H1 (cell line): Measurements from ENCODE around the gene UBE2D4. TPM values are rescaled to one million over a fixed set of nuclear protein-coding genes. Genes with fewer than 3 reads are reported as not detected.
"Not testable (repeated sequence)": the region's sequence is repeated elsewhere in the genome, so short reads cannot be mapped to it uniquely, and the experiment has no call there.

Source experiments
- CTCF ChIA-PET: fragments of 300-600 bp; sonication (Branson Sonifier 250); formaldehyde crosslinking; loops from one replicate; lab custom pipeline; 2021; ENCODE audit not compliant: partially characterized antibody; lab: Charles Lee
- POLR2A ChIA-PET: fragments of 300-600 bp; sonication (Branson Sonifier 250); formaldehyde crosslinking; loops from one replicate; lab custom pipeline; 2021; ENCODE audit warnings: inconsistent platforms; ENCODE audit not compliant: partially characterized antibody; lab: Charles Lee
- DNase-seq, 2 experiments: peaks; one replicate each; pipeline versions ENCODE4 v3.0.0 to v3.0.0-alpha.2; 2010 to 2022; ENCODE audit warnings: low spot score in 2 of 2, low read depth in 1 of 2, mixed read lengths in 1 of 2
- FAIRE-seq: peaks from 2 replicates; lab custom pipeline; 2011; peaks lifted over from hg19 to GRCh38; lab: Jason Lieb, UNC
- H2AFZ ChIP-seq: 2 replicates; pipeline ENCODE4 v1.8.1; 2012; ENCODE audit warnings: low read length, inconsistent platforms
- H2AK5ac ChIP-seq: 2 replicates; pipeline ENCODE4 v1.6.1; 2013; ENCODE audit warnings: low read depth, low read length
- H2BK120ac ChIP-seq: replicated peaks from 2 replicates; pipeline ENCODE3; 2013; ENCODE audit warnings: low read depth, low read length, inconsistent platforms
- H2BK12ac ChIP-seq: 2 replicates; pipeline ENCODE4 v1.6.1; 2013; ENCODE audit warnings: low read depth, low read length
- H2BK15ac ChIP-seq: 2 replicates; pipeline ENCODE4 v1.6.1; 2013; ENCODE audit warnings: low read length
- H2BK20ac ChIP-seq: 2 replicates; pipeline ENCODE4 v1.6.1; 2013; ENCODE audit warnings: low read length
- H2BK5ac ChIP-seq: 2 replicates; pipeline ENCODE4 v1.6.1; 2013; ENCODE audit warnings: low read depth, low read length
- H3K14ac ChIP-seq: 2 replicates; pipeline ENCODE4 v1.6.1; 2013; ENCODE audit warnings: inconsistent platforms; ENCODE audit not compliant: insufficient read length
- H3K18ac ChIP-seq: 2 replicates; pipeline ENCODE4 v1.6.1; 2013; ENCODE audit warnings: low read length; ENCODE audit errors: extremely low read depth
- H3K23ac ChIP-seq: 2 replicates; pipeline ENCODE4 v1.6.1; 2013; ENCODE audit warnings: inconsistent platforms; ENCODE audit not compliant: insufficient read length
- H3K23me2 ChIP-seq: 2 replicates; pipeline ENCODE4 v1.6.1; 2013; ENCODE audit warnings: low read depth, low read length
- H3K27ac ChIP-seq: 2 replicates; pipeline ENCODE4 v1.6.1; 2011; ENCODE audit warnings: low read depth, low read length, inconsistent platforms
- H3K27me3 ChIP-seq, 4 experiments: replicated peaks in 1 of 4; 1 replicate in 1 of 4; 2 replicates in 3 of 4; pipeline versions ENCODE4 v1.6.1 to v1.8.1; 2011 to 2013; ENCODE audit warnings: low read length in 3 of 4, mild to moderate bottlenecking in 3 of 4, inconsistent platforms in 2 of 4, mixed read lengths in 2 of 4, moderate library complexity in 1 of 4; ENCODE audit not compliant: control insufficient read depth in 3 of 4, insufficient read depth in 3 of 4; ENCODE audit errors: extremely low read depth in 1 of 4
- H3K36me3 ChIP-seq, 4 experiments: 2 replicates each; pipeline versions ENCODE4 v1.6.1 to v1.8.1; 2011 to 2013; ENCODE audit warnings: mild to moderate bottlenecking in 4 of 4, low read length in 3 of 4, moderate library complexity in 2 of 4, control low read depth in 1 of 4, inconsistent platforms in 1 of 4; ENCODE audit not compliant: insufficient read depth in 4 of 4, control insufficient read depth in 2 of 4
- H3K4ac ChIP-seq: replicated peaks from 2 replicates; pipeline ENCODE3; 2013; ENCODE audit warnings: low read length, low read depth, mixed read lengths, inconsistent platforms; ENCODE audit not compliant: insufficient read length
- H3K4me1 ChIP-seq, 4 experiments: replicated peaks in 1 of 4; 1 replicate in 1 of 4; 2 replicates in 3 of 4; pipeline versions ENCODE4 v1.6.1 to v1.8.1; 2011 to 2013; ENCODE audit warnings: low read length in 3 of 4, inconsistent platforms in 2 of 4, mixed read lengths in 1 of 4; ENCODE audit not compliant: insufficient read depth in 4 of 4, control insufficient read depth in 3 of 4
- H3K4me2 ChIP-seq, 2 experiments: 2 replicates each; pipeline versions ENCODE4 v1.6.1 to v1.8.1; 2011 to 2013; ENCODE audit warnings: low read depth in 2 of 2, low read length in 2 of 2, control low read depth in 1 of 2, inconsistent platforms in 1 of 2, mild to moderate bottlenecking in 1 of 2; ENCODE audit not compliant: insufficient read depth in 1 of 2
- H3K4me3 ChIP-seq, 4 experiments: fragments of 200-600, 300-600 bp in 1 of 4; sonication (generic), shearing (Covaris generic), sonication (Bioruptor Twin) in 1 of 4; 2 replicates each; pipeline versions ENCODE4 v1.5.1 to v1.8.1; 2011 to 2016; ENCODE audit warnings: low read length in 4 of 4, low read depth in 3 of 4, control low read depth in 2 of 4, inconsistent platforms in 2 of 4, mild to moderate bottlenecking in 2 of 4, mixed read lengths in 1 of 4, moderate library complexity in 1 of 4; ENCODE audit not compliant: insufficient read depth in 2 of 4; ENCODE audit errors: extremely low read depth in 1 of 4
- H3K56ac ChIP-seq: replicated peaks from 2 replicates; pipeline ENCODE3; 2013; ENCODE audit warnings: low read depth, mild to moderate bottlenecking, mixed read lengths, low read length, inconsistent platforms; ENCODE audit not compliant: insufficient read length
- H3K79me1 ChIP-seq: 2 replicates; pipeline ENCODE4 v1.6.1; 2013; ENCODE audit warnings: low read depth, low read length, control low read depth
- H3K79me2 ChIP-seq, 2 experiments: 2 replicates each; pipeline versions ENCODE4 v1.6.1 to v1.8.1; 2012 to 2013; ENCODE audit warnings: low read length in 2 of 2, mild to moderate bottlenecking in 2 of 2, inconsistent platforms in 1 of 2; ENCODE audit not compliant: insufficient read depth in 2 of 2, control insufficient read depth in 1 of 2
- H3K9ac ChIP-seq, 4 experiments: replicated peaks in 1 of 4; 1 replicate in 1 of 4; 2 replicates in 3 of 4; pipeline versions ENCODE4 v1.6.1 to v1.8.1; 2011 to 2013; ENCODE audit warnings: low read depth in 3 of 4, low read length in 3 of 4, control low read depth in 2 of 4, mild to moderate bottlenecking in 2 of 4, moderate library complexity in 2 of 4, inconsistent platforms in 1 of 4; ENCODE audit errors: extremely low read depth in 1 of 4
- H3K9me3 ChIP-seq, 2 experiments: 2 replicates each; pipeline versions ENCODE4 v1.6.1 to v1.8.1; 2012 to 2013; ENCODE audit warnings: mild to moderate bottlenecking in 2 of 2, moderate library complexity in 2 of 2, control low read depth in 1 of 2, inconsistent platforms in 1 of 2, low read depth in 1 of 2, low read length in 1 of 2, mixed read lengths in 1 of 2; ENCODE audit not compliant: insufficient read depth in 2 of 2
- H4K20me1 ChIP-seq, 2 experiments: replicated peaks in 1 of 2; 2 replicates each; pipeline versions ENCODE3 to v1.8.1; 2011 to 2013; ENCODE audit warnings: inconsistent platforms in 2 of 2, low read length in 2 of 2, mild to moderate bottlenecking in 1 of 2; ENCODE audit not compliant: insufficient read depth in 2 of 2, control insufficient read depth in 1 of 2
- H4K5ac ChIP-seq: 2 replicates; pipeline ENCODE4 v1.6.1; 2013; ENCODE audit warnings: low read length, low read depth, mixed read lengths, inconsistent platforms; ENCODE audit not compliant: insufficient read length
- H4K8ac ChIP-seq: 2 replicates; pipeline ENCODE4 v1.8.0; 2013; ENCODE audit warnings: mild to moderate bottlenecking, moderate library complexity, low read length, inconsistent platforms; ENCODE audit not compliant: insufficient read depth; ENCODE audit errors: extremely low read depth
- H4K91ac ChIP-seq: replicated peaks from 2 replicates; pipeline ENCODE3; 2013; ENCODE audit warnings: low read length, mixed read lengths, inconsistent platforms; ENCODE audit not compliant: insufficient read length
- WGBS, 2 experiments: shearing (Covaris generic) in 1 of 2; methylation state at CpG; one replicate each; pipeline versions ENCODE4 v1.1.6 to v1.1.7; 2013 to 2015; ENCODE audit warnings: low lambda C conversion rate in 2 of 2, mixed read lengths in 2 of 2, inconsistent platforms in 1 of 2, low coverage in 1 of 2, missing lambda C conversion rate in 1 of 2; ENCODE audit not compliant: insufficient replicate concordance in 2 of 2, insufficient coverage in 1 of 2, insufficient read length in 1 of 2; ENCODE audit errors: extremely low coverage in 1 of 2, missing lambda C conversion rate in 1 of 2; 5-methylcytosine and 5-hydroxymethylcytosine counted together
- polyA plus RNA-seq, 7 experiments: library from polyadenylated mRNA; depleted of rRNA in 3 of 7; stranded (reverse) in 5 of 7; unstranded in 2 of 7; fragments of >200 nt in 5 of 7; fragments of 200-250 nt in 2 of 7; gene quantifications; 1 replicate in 5 of 7; 2 replicates in 1 of 7; 4 replicates in 1 of 7; pipeline versions ENCODE4 v1.2.1 to v1.2.3, GENCODE V29; 2011 to 2013; ENCODE audit warnings: missing spikeins in 2 of 7, mixed read lengths in 2 of 7
- total RNA-seq: library from RNA; stranded (reverse); fragmentation: NEBNext Ultra II Directional; extraction: Animal tissue kit (Norgen Biotek cat#: 25700); gene quantifications from 2 replicates; pipeline ENCODE4 v1.2.1, GENCODE V29; 2021

The UBE2D4 gene
- total and polyA plus RNA-seq, 2 of the 8 experiments (the other 6 are each of a cell fraction or from before 2014, with no cell fraction given) = 3.4 to 9.4 TPM

DNA sequence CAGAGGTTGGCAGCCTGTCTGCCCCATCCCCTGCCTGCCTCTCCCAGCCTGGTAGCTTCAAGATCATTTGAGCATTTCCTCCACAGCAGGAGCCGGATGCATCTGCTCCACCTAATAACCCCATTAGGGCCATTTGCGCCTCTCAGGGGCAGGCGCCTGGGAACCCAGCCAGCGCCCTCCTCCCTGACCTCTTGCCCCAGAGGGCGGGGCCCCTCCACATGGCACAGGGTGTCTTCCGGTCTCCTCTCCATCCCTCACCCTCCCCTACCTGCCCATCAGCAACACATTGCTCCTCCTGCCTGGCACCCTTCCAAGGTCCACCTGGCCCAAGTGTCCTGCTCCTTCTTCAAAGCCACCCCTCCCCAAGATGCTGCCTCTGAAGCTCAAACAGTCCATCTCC is 56.6 kb downstream of the UBE2D4 start:
- H3K79me2 ChIP-seq, CTCF ChIA-PET, H3K18ac ChIP-seq, H2BK120ac ChIP-seq, H3K36me3 ChIP-seq, H3K4me1 ChIP-seq, H4K20me1 ChIP-seq, H2BK5ac ChIP-seq, H2BK15ac ChIP-seq, H2AK5ac ChIP-seq, H3K23ac ChIP-seq, H2BK20ac ChIP-seq, H3K27me3 ChIP-seq, H3K4ac ChIP-seq, H3K23me2 ChIP-seq, H4K91ac ChIP-seq, H2AFZ ChIP-seq, POLR2A ChIA-PET, H3K14ac ChIP-seq, H3K4me2 ChIP-seq, DNase-seq, H3K9me3 ChIP-seq, H4K5ac ChIP-seq, H3K9ac ChIP-seq, H3K4me3 ChIP-seq, H3K56ac ChIP-seq, H3K79me1 ChIP-seq, H2BK12ac ChIP-seq, FAIRE-seq, H3K27ac ChIP-seq: not testable (repeated sequence)
- no CpG with 5 or more reads among the region's 6 CpGs for WGBS, 2 experiments
- 0 out of 2 replicates have a peak overlapping the region, but pooled peaks have one; percentile 51 for H4K8ac ChIP-seq
